GM12874 (cell line): Measurements from ENCODE around the gene PTF1A.

ENCODE experiments used
- CTCF ChIP-seq: IDR thresholded peaks from 2 replicates; pipeline ENCODE4 v1.5.1; 2011; ENCODE audit warnings: low read depth, mild to moderate bottlenecking, control low read depth, low read length, moderate library complexity; ENCODE audit not compliant: insufficient read depth

PTF1A gene

GRCh38 chr10:23196915-23197314 lies 4.8 kb downstream of the PTF1A start:
- no peak for TF ChIP-seq CTCF

GRCh38 chr10:23197416-23197861 lies 5.3 kb downstream of the PTF1A start:
- no peak for TF ChIP-seq CTCF

- no peak for TF ChIP-seq CTCF
These were observed 6.5 kb downstream of the PTF1A start for GRCh38 chr10:23198610-23198939.

- TF ChIP-seq CTCF: no peak
These were observed 7.0 kb downstream of the PTF1A start for GRCh38 chr10:23198940-23199767.

GRCh38 chr10:23199768-23200511 lies 7.8 kb downstream of the PTF1A start:
- TF ChIP-seq CTCF: no peak

- TF ChIP-seq CTCF: no peak
These were observed 8.5 kb downstream of the PTF1A start for GRCh38 chr10:23200586-23200985.

GRCh38 chr10:23200997-23201652 lies 9.0 kb downstream of the PTF1A start:
- no peak for TF ChIP-seq CTCF
